ENCODE data around the gene ASCL5.

GRCh38 chr1:201077736-201078135 is 49.2 kb downstream of the ASCL5 start:
- TF ChIP-seq ZNF274 (IDR thresholded peaks at IDR 0.05; ENCODE audit: low read depth, low read length), result no peak
- TF ChIP-seq YY1 (IDR thresholded peaks at IDR 0.05; ENCODE audit: insufficient read depth, insufficient read length), result no peak
